Liver (tissue), 3 donors: ENCODE results near the gene MGP.

Experiments
- ATF3 ChIP-seq: IDR thresholded peaks from 2 replicates; pipeline ENCODE4 v1.6.1; 2016; ENCODE audit warnings: antibody characterized with exemption
- EGR1 ChIP-seq, 2 donors: IDR thresholded peaks; 2 replicates each; pipeline ENCODE4 v1.6.1; 2016 to 2018; ENCODE audit warnings: antibody characterized with exemption in 2 of 2, low read depth in 2 of 2
- FOXA1 ChIP-seq: IDR thresholded peaks from 2 replicates; pipeline ENCODE4 v1.6.1; 2016; ENCODE audit warnings: antibody characterized with exemption
- GABPA ChIP-seq, 2 donors: IDR thresholded peaks in 1 of 2; conservative IDR thresholded peaks in 1 of 2; 2 replicates each; pipeline ENCODE4 v1.6.1; 2016; ENCODE audit warnings: antibody characterized with exemption in 2 of 2, mild to moderate bottlenecking in 1 of 2, moderate library complexity in 1 of 2
- HNF4G ChIP-seq: IDR thresholded peaks from 2 replicates; pipeline ENCODE4 v1.6.1; 2016; ENCODE audit warnings: antibody characterized with exemption
- JUND ChIP-seq, 2 donors: IDR thresholded peaks; 2 replicates each; pipeline ENCODE4 v1.6.1; 2016; ENCODE audit warnings: antibody characterized with exemption in 2 of 2
- RXRA ChIP-seq, 2 donors: IDR thresholded peaks; 2 replicates each; pipeline ENCODE4 v1.6.1; 2017 to 2018; ENCODE audit warnings: antibody characterized with exemption in 2 of 2, mild to moderate bottlenecking in 1 of 2
- TAF1 ChIP-seq: conservative IDR thresholded peaks from 2 replicates; pipeline ENCODE4 v1.6.1; 2016; ENCODE audit warnings: antibody characterized with exemption, mild to moderate bottlenecking
- YY1 ChIP-seq: IDR thresholded peaks from 2 replicates; pipeline ENCODE4 v1.6.1; 2016; ENCODE audit warnings: antibody characterized with exemption, mild to moderate bottlenecking
- ZBTB33 ChIP-seq: IDR thresholded peaks from 2 replicates; pipeline ENCODE4 v1.6.1; 2016; ENCODE audit warnings: antibody characterized with exemption
- TF ChIP-seq, protein P1 (sequence below): IDR thresholded peaks from 2 replicates; pipeline ENCODE4 v1.6.1; 2016; ENCODE audit warnings: antibody characterized with exemption, mild to moderate bottlenecking
- TF ChIP-seq, protein P2 (sequence below): fragments of 150-350 bp; IDR thresholded peaks from 2 replicates; pipeline ENCODE4 v1.5.1; 2017; ENCODE audit warnings: improper control_type of control experiment, low read depth, low read length; ENCODE audit not compliant: missing input control
- TF ChIP-seq, protein P3 (sequence below): IDR thresholded peaks from 2 replicates; pipeline ENCODE4 v1.6.1; 2016; ENCODE audit warnings: antibody characterized with exemption
- donor health status: healthy.
- donor health status: healthy.

GRCh38 chr12:14852880-14853279, 32.8 kb downstream of the MGP start:
- TF ChIP-seq, protein P1, sequence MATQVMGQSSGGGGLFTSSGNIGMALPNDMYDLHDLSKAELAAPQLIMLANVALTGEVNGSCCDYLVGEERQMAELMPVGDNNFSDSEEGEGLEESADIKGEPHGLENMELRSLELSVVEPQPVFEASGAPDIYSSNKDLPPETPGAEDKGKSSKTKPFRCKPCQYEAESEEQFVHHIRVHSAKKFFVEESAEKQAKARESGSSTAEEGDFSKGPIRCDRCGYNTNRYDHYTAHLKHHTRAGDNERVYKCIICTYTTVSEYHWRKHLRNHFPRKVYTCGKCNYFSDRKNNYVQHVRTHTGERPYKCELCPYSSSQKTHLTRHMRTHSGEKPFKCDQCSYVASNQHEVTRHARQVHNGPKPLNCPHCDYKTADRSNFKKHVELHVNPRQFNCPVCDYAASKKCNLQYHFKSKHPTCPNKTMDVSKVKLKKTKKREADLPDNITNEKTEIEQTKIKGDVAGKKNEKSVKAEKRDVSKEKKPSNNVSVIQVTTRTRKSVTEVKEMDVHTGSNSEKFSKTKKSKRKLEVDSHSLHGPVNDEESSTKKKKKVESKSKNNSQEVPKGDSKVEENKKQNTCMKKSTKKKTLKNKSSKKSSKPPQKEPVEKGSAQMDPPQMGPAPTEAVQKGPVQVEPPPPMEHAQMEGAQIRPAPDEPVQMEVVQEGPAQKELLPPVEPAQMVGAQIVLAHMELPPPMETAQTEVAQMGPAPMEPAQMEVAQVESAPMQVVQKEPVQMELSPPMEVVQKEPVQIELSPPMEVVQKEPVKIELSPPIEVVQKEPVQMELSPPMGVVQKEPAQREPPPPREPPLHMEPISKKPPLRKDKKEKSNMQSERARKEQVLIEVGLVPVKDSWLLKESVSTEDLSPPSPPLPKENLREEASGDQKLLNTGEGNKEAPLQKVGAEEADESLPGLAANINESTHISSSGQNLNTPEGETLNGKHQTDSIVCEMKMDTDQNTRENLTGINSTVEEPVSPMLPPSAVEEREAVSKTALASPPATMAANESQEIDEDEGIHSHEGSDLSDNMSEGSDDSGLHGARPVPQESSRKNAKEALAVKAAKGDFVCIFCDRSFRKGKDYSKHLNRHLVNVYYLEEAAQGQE, result no peak
- TF ChIP-seq, protein P2, sequence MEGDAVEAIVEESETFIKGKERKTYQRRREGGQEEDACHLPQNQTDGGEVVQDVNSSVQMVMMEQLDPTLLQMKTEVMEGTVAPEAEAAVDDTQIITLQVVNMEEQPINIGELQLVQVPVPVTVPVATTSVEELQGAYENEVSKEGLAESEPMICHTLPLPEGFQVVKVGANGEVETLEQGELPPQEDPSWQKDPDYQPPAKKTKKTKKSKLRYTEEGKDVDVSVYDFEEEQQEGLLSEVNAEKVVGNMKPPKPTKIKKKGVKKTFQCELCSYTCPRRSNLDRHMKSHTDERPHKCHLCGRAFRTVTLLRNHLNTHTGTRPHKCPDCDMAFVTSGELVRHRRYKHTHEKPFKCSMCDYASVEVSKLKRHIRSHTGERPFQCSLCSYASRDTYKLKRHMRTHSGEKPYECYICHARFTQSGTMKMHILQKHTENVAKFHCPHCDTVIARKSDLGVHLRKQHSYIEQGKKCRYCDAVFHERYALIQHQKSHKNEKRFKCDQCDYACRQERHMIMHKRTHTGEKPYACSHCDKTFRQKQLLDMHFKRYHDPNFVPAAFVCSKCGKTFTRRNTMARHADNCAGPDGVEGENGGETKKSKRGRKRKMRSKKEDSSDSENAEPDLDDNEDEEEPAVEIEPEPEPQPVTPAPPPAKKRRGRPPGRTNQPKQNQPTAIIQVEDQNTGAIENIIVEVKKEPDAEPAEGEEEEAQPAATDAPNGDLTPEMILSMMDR, result no peak
- TF ChIP-seq RXRA (IDR thresholded peaks at IDR 0.05), result no peak
- TF ChIP-seq HNF4G, result no peak
- no peak for TF ChIP-seq YY1
- TF ChIP-seq, protein P3, sequence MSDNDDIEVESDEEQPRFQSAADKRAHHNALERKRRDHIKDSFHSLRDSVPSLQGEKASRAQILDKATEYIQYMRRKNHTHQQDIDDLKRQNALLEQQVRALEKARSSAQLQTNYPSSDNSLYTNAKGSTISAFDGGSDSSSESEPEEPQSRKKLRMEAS, result no peak
- no peak for TF ChIP-seq EGR1 (IDR thresholded peaks at IDR 0.05; ENCODE audit: low read depth in 2 of 2)
- no peak for TF ChIP-seq GABPA (IDR thresholded peaks at IDR 0.05 in 1 of 2, conservative IDR thresholded peaks at IDR 0.05 in 1 of 2)
- TF ChIP-seq FOXA1, result no peak
- no peak for TF ChIP-seq JUND (IDR thresholded peaks at IDR 0.05)
- TF ChIP-seq ATF3, result no peak
- TF ChIP-seq TAF1, result no peak
- TF ChIP-seq ZBTB33, result no peak
